ENCODE measurements around the gene PDZRN4. TPM values are rescaled to one million over a fixed set of nuclear protein-coding genes. Genes with fewer than 3 reads are reported as not detected.
"Not testable (repeated sequence)": the region's sequence is repeated elsewhere in the genome, so short reads cannot be mapped to it uniquely, and the experiment has no call there.

The PDZRN4 gene
- total RNA-seq, 2 experiments from 2014 or later, result not detected

DNA sequence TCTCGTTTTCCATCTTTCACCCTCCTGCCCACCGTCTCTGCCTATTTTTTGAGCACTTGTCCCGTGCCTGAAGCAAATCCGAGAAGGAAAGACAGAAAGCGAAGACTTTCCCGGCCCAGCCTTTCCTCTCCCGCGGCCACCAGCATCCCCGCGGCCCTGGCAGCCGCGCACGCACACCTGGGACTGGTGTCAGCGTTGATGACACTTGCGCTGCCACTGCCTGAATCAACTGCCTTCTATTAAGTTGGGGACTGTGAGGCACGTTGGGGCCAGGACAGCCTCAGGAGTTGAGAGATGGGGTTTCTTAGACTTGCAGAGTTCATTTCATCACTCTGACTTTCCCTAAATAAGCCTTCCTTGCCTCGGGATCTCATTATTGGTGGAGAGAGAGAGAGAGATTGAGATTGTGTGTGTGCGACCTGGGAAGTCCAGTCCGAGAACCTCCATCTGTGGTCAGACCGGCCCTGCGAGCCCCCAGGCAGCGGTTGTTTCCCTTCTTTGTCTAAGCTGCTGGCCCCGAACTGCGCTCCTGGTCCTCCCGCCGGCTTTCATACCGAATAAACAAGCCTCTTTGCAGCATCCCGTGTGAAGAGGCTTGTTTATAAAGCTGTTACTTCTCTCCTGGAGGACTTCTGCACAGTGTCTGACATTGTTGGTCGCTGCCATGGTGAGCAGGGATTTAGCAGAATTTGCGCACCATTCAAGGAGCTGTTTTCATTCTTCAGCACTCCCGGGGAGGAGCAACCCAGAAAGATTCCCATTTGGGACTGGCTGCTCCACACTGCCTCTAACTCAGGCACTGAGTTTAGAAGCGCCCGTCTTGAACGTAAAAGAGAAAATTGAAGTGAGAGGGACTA, 1.5 kb downstream of the PDZRN4 start:
- intact Hi-C loops (cut with micrococcal nuclease), result no loop called here
- no peak for DNase-seq
- Mint-ChIP-seq H3K36me3 (peaks cover 1% of the 10 kb centered on the region), H3K9me3 (no peaks in the 10 kb centered on the region), H3K4me3 (no peak overlapping the region), H3K27me3 (peaks cover 32% of the 10 kb centered on the region), H3K4me1 (ENCODE audit: low read depth) (no peaks in the 10 kb centered on the region), H3K27ac (no peak overlapping the region)
- CTCF ChIA-PET, result no interaction called here
- POLR2A ChIA-PET, result no interaction called here

DNA sequence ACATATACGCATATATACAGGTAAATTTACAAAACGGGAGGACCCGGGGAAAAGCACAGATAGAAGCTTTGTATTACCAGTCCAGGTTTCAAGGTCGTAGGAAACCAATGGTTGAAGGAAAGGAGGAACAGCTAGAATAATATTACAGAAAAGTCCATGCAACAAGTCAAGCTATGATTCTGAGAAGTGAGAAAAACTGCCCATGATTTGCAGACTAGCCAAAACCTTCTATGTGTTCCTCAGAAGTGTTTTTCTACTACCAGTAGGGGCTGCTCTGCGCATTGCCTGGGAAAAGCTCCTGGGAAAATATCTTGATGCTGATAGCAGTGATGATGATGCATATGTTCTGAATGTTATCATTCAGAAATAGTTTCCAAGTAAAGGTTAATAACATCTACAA, 2.2 kb downstream of the PDZRN4 start:
- no peaks in the 10 kb centered on the region for H3K9me3 Mint-ChIP-seq
- peaks cover 32% of the 10 kb centered on the region for H3K27me3 Mint-ChIP-seq
- H3K36me3 Mint-ChIP-seq, result peaks cover 1% of the 10 kb centered on the region
- intact Hi-C loops (cut with micrococcal nuclease), result no loop called here
- CTCF ChIA-PET, result no interaction called here
- H3K4me1 Mint-ChIP-seq (ENCODE audit: low read depth), result no peaks in the 10 kb centered on the region
- no peak for DNase-seq
- no peak overlapping the region for H3K4me3 Mint-ChIP-seq
- POLR2A ChIA-PET, result no interaction called here
- H3K27ac Mint-ChIP-seq, result no peak overlapping the region

DNA sequence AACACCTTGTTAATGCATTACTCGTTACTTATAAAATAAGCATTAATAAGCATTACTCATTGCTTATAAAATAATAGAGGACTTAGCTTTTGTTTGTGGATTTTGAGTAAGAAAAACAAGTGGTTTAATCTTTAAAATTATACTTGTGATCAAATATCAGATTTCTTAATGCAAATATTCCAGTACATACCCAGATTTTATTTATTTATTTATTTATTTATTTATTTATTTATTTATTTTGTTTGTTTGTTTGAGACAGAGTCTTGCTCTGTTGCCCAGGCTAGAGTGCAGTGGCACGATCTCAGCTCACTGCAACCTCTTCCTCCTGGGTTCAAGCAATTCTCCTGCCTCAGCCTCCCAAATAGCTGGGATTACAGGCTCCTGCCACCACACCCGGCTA, 3.4 kb downstream of the PDZRN4 start:
- peaks cover 32% of the 10 kb centered on the region for H3K27me3 Mint-ChIP-seq
- H3K4me3 Mint-ChIP-seq; intact Hi-C loops (cut with micrococcal nuclease); H3K4me1 Mint-ChIP-seq (ENCODE audit: low read depth); POLR2A ChIA-PET; H3K36me3 Mint-ChIP-seq; CTCF ChIA-PET; H3K9me3 Mint-ChIP-seq; DNase-seq; H3K27ac Mint-ChIP-seq: not testable (repeated sequence)

DNA sequence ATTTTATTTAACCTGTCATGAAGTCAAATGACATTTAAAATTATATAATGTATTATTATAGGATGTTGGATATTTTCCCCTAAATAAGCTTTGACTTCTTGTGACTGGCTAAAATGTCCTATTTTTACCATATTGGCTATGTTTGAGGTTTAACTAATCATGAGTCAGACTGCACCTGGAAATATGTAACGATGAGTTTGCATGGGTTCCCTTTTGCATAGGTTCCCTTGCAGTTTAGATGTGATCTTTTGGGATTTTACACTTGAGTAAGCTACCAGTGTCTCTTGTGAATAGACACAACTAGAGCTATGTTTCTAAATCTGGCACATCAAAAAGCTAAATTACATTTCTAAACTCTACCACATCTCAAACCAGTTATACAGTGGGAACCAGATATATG, 5.2 kb downstream of the PDZRN4 start:
- DNase-seq, result no peak
- Mint-ChIP-seq H3K27ac (no peak overlapping the region), H3K36me3 (no peaks in the 10 kb centered on the region), H3K4me3 (no peak overlapping the region), H3K27me3 (peaks cover 17% of the 10 kb centered on the region), H3K9me3 (no peaks in the 10 kb centered on the region), H3K4me1 (ENCODE audit: low read depth) (no peaks in the 10 kb centered on the region)
- CTCF ChIA-PET, result no interaction called here
- intact Hi-C loops (cut with micrococcal nuclease), result no loop called here
- POLR2A ChIA-PET, result no interaction called here

DNA sequence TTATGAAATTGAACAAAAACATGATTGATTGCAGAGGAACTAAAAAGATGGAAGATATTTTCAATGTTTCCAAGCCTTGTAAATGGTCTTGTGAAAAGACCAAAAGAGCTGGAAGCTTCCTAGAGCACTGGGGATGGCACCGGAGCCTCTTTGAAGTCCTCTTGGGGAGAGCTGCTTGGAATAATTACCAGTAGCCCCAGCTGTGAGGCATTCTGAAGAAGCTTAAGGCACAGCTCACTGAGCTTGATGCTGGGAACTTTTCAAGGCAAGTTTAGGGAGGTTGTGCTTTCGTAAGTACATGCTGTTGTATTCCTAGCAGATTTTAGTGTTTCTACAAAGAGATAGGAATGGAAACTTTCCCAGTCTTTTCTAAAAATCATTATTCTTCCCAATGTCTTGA, 13.9 kb downstream of the PDZRN4 start:
- intact Hi-C loops (cut with micrococcal nuclease), result no loop called here
- Mint-ChIP-seq H3K4me1 (ENCODE audit: low read depth) (no peaks in the 10 kb centered on the region), H3K27ac (no peak overlapping the region), H3K36me3 (no peaks in the 10 kb centered on the region), H3K27me3 (no peaks in the 10 kb centered on the region), H3K9me3 (no peaks in the 10 kb centered on the region), H3K4me3 (no peak overlapping the region)
- CTCF ChIA-PET, result no interaction called here
- no peak for DNase-seq
- POLR2A ChIA-PET, result no interaction called here

DNA sequence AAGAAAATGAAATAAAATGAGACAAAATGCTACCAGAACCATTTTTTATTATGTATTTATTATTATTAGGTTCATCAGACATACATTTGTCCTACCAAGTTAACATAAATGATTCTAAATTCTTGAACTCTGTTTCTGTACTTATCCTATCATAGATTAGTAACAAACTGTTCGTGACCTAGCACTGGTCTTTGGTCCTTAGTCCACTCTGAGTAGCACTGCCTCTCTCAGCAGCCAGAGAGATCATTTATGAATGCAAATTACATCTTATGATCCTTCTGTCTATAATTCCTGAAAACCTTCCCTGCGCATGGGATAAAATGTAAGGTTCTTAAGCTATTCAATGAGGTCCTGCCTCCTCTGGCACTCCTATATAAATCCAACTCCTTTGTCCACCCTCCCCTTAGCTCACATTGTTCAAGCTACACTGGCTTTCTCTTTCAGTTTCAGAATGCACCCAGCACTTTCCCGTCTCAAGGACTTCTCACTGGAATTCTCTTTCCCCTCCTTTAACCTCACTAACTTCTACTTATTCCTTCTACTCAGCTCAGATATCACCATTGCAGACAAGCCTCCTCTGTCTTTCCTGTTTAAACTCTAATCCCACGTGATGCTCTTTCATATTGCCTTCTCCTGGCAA, 17.1 kb downstream of the PDZRN4 start:
- Mint-ChIP-seq H3K27ac (no peak overlapping the region), H3K4me3 (no peak overlapping the region), H3K4me1 (ENCODE audit: low read depth) (no peaks in the 10 kb centered on the region), H3K9me3 (no peaks in the 10 kb centered on the region), H3K27me3 (no peaks in the 10 kb centered on the region), H3K36me3 (no peaks in the 10 kb centered on the region)
- no peak for DNase-seq
- ChIA-PET POLR2A (no interaction called here), CTCF (no interaction called here)
- intact Hi-C loops (cut with micrococcal nuclease), result no loop called here

DNA sequence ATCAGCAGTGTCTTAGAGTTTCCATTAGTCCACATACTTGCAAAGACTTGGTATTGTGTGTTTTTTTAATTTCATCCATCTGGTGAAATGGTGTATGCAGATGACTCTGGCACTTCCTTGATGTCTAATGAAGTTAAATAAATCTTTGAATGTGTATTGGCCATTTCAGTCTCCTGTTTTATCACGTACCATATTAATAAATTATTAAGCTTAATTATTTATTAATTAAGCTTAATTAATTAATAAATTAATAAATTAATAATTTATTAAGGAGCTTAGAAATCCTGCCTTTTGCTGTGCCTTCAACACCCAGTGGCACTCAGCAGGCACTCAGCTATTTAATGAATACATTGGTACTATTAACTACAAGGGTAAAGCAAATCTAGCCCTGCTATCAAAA, 18.2 kb downstream of the PDZRN4 start:
- H3K9me3 Mint-ChIP-seq, result no peaks in the 10 kb centered on the region
- intact Hi-C loops (cut with micrococcal nuclease), result no loop called here
- no peak for DNase-seq
- ChIA-PET CTCF (no interaction called here), POLR2A (no interaction called here)
- no peaks in the 10 kb centered on the region for H3K4me1 Mint-ChIP-seq (ENCODE audit: low read depth)
- no peaks in the 10 kb centered on the region for H3K36me3 Mint-ChIP-seq
- no peak overlapping the region for H3K4me3 Mint-ChIP-seq
- H3K27ac Mint-ChIP-seq, result no peak overlapping the region
- no peaks in the 10 kb centered on the region for H3K27me3 Mint-ChIP-seq

DNA sequence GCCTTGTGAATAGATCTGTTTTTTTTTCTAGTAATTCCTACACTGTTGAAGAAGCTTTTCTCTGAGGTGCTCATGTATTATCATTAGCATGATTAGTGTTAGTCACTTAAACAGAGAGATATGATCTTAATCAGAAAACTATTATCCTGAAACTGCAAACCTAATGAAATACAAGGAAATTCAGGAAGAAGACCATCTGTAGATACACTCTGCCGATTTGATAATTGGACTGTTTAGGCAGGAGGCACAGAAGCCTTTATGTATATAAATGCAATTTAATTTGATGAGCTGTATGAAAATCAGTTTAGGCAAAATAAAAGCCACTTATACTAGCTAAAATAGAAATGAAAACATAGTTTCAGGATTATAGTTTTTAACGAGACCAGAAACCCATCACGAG, 23.3 kb downstream of the PDZRN4 start:
- Mint-ChIP-seq H3K4me3 (no peak overlapping the region), H3K9me3 (no peaks in the 10 kb centered on the region), H3K27ac (no peak overlapping the region), H3K27me3 (no peaks in the 10 kb centered on the region), H3K4me1 (ENCODE audit: low read depth) (no peaks in the 10 kb centered on the region), H3K36me3 (no peaks in the 10 kb centered on the region)
- no peak for DNase-seq
- CTCF ChIA-PET, result no interaction called here
- POLR2A ChIA-PET, result no interaction called here
- intact Hi-C loops (cut with micrococcal nuclease), result no loop called here

DNA sequence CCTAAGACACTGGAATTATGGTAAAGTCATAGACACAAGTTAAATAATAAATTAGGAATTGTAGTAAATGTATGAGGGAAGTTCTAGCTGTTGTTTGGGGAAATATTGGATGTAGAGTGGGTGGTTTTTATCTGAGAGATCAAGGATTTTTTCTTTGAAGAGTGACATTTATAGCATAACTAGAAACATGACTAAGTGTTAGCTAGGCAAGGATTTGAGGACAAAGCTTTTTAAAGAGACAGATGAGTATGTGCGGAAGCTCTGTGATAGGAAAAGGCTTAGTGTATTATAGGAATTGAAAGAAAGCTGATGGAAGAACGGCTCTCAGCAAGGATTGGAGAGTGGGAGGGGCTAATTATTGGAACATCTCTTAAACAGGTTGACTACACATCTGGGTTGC, 24.5 kb downstream of the PDZRN4 start:
- Mint-ChIP-seq H3K27me3 (no peaks in the 10 kb centered on the region), H3K36me3 (no peaks in the 10 kb centered on the region), H3K4me3 (no peak overlapping the region), H3K9me3 (no peaks in the 10 kb centered on the region), H3K4me1 (ENCODE audit: low read depth) (no peaks in the 10 kb centered on the region), H3K27ac (no peak overlapping the region)
- DNase-seq, result no peak
- intact Hi-C loops (cut with micrococcal nuclease), result no loop called here
- POLR2A ChIA-PET, result no interaction called here
- CTCF ChIA-PET, result no interaction called here

DNA sequence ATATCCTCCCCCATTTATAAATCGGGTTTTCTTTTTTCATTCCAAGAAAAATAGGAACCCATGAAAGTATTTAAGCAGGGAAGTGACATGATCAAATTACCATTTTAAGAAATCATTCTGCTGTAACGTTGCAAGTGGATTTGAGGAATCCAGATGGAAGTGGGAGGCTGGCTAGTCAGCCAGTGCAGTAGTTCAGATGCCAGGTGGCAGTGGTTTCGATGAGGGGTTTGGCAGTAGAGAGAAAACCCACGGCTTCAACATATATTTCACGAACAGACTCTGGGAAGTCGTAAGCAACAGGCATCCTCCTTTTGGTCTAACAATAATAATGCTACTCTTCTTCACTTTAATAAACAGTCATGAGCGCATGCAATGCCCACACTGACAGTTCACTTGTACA, 25.0 kb downstream of the PDZRN4 start:
- no peaks in the 10 kb centered on the region for H3K9me3 Mint-ChIP-seq
- no peak overlapping the region for H3K27ac Mint-ChIP-seq
- H3K4me1 Mint-ChIP-seq (ENCODE audit: low read depth), result no peaks in the 10 kb centered on the region
- no peaks in the 10 kb centered on the region for H3K36me3 Mint-ChIP-seq
- ChIA-PET CTCF (no interaction called here), POLR2A (no interaction called here)
- H3K4me3 Mint-ChIP-seq, result no peak overlapping the region
- H3K27me3 Mint-ChIP-seq, result no peaks in the 10 kb centered on the region
- intact Hi-C loops (cut with micrococcal nuclease), result no loop called here
- no peak for DNase-seq

DNA sequence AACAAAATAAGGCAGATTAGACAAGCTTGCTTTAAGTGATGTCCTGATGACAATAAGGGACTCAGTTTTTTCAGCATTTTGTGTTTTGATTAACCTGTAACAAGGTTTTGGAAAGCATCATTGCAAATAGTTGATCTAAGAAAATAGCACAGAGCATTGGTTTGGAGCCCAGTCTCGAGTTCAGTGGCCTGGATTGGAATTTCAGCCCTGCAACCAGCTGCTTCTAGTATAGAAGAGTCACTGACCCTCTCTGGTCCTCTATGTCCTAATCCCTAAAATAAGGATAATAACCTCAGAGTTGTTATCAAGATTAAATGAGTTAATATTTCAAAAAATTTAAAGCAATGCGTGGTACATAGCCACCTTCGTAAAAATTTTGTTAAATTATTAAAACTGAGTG, 25.5 kb downstream of the PDZRN4 start:
- Mint-ChIP-seq H3K4me1 (ENCODE audit: low read depth) (no peaks in the 10 kb centered on the region), H3K9me3 (no peaks in the 10 kb centered on the region), H3K4me3 (no peak overlapping the region), H3K27ac (no peak overlapping the region), H3K27me3 (no peaks in the 10 kb centered on the region), H3K36me3 (no peaks in the 10 kb centered on the region)
- POLR2A ChIA-PET, result no interaction called here
- DNase-seq, result no peak
- intact Hi-C loops (cut with micrococcal nuclease), result no loop called here
- CTCF ChIA-PET, result no interaction called here

DNA sequence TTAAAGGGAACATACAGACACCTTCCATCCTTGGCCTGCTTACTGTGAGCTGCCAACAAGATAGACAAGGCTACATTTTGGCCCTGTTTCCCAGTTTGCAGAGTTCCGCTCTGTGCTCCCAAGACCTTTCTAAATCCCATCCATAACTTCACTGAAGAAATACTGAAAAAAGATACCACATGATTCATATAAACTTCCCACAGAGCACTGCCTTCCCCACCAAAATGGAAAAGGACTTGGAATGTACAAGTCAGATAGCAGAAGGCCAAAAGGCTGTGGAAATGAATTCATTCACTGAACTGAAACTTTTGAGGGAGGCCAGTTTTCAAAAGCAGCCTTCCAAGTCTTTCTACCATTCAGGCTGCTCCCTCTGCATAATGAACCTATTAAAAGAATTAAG, 29.6 kb downstream of the PDZRN4 start:
- H3K36me3 Mint-ChIP-seq, result no peaks in the 10 kb centered on the region
- no peak overlapping the region for H3K27ac Mint-ChIP-seq
- H3K27me3 Mint-ChIP-seq, result no peaks in the 10 kb centered on the region
- H3K4me3 Mint-ChIP-seq, result no peak overlapping the region
- no peak for DNase-seq
- no peaks in the 10 kb centered on the region for H3K9me3 Mint-ChIP-seq
- H3K4me1 Mint-ChIP-seq (ENCODE audit: low read depth), result no peaks in the 10 kb centered on the region
- intact Hi-C loops (cut with micrococcal nuclease), result no loop called here
- CTCF ChIA-PET, result no interaction called here
- POLR2A ChIA-PET, result no interaction called here

DNA sequence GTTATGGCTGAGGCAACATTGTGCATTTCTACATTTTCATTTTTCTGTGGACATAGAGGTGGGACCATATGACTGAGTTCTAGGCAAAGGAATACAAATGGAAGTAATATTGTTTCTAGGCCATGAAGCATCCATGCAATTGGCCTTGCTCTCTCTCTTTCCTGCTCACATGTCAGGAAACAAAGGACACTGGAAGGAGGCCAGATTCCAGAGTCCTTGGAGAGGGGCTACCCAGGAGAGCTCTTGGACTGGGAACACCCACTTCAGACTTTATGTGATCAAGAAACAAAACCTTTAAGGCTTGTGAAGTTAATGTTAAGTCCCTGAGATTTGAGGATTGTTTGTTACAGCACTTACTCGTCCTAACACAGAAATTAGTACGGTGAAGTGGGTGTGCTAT, 32.8 kb downstream of the PDZRN4 start:
- POLR2A ChIA-PET, result no interaction called here
- no peaks in the 10 kb centered on the region for H3K4me1 Mint-ChIP-seq (ENCODE audit: low read depth)
- H3K27ac Mint-ChIP-seq, result no peak overlapping the region
- H3K36me3 Mint-ChIP-seq, result no peaks in the 10 kb centered on the region
- intact Hi-C loops (cut with micrococcal nuclease), result no loop called here
- no peaks in the 10 kb centered on the region for H3K27me3 Mint-ChIP-seq
- no peaks in the 10 kb centered on the region for H3K9me3 Mint-ChIP-seq
- CTCF ChIA-PET, result no interaction called here
- no peak overlapping the region for H3K4me3 Mint-ChIP-seq
- DNase-seq, result no peak

Data from activated CD4-positive, alpha-beta memory T cell treated with anti-CD3 and anti-CD28 coated beads for 36 hours (primary cell).